ENCODE results near the gene GIPC2. TPM values are rescaled to one million over a fixed set of nuclear protein-coding genes. Genes with fewer than 3 reads are reported as not detected.
"Not testable (repeated sequence)": the region's sequence is repeated elsewhere in the genome, so short reads cannot be mapped to it uniquely, and the experiment has no call there.

Gene GIPC2
- total RNA-seq, 1 experiment from 2014 or later = not detected

GRCh38 chr1:78091886-78092285 is 46.1 kb downstream of the GIPC2 start:
- no peak for DNase-seq (ENCODE audit: extremely low read depth, low read depth)

- no peak for DNase-seq (ENCODE audit: extremely low read depth, low read depth)
These were observed 46.9 kb downstream of the GIPC2 start for GRCh38 chr1:78092643-78093042.

DNA sequence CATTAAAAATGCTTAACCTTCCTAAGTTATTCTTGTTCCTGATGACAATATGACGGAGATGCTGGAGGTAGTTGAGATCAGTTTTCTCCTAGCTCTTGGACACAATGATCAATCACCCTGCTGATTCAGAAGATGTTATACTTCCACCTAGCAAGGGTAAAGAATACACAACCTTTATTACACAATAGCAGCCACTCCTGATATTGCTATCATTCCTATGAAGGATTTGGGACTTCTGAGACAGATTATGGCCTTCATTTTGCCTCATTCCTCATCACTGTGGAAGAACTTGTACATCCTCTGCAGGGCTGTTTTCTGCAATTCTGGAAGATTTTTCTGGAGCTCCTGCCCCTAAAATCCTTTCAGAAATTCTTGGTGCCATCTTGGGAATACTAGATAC is 47.8 kb downstream of the GIPC2 start:
- no peak for DNase-seq (ENCODE audit: extremely low read depth, low read depth)

DNA sequence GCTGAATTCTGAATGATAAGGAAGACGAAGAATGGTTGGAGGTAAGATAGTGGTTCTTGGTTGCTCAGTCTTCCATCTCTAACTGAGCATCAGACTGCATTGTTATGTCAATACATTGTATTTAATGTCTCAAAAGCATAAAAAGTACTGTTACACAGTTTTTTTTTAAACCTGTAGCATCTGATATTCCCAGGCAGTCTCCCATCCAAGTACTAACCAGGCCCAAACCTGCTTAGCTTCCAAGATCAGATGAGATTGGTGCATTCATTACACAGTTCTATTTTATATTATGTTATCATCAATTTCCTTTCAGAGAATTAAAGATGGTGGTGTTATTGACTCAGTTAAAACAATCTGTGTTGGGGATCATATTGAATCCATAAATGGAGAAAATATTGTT is 48.9 kb downstream of the GIPC2 start:
- no peak for DNase-seq (ENCODE audit: extremely low read depth, low read depth)

GRCh38 chr1:78095593-78095992 is 49.8 kb downstream of the GIPC2 start:
- DNase-seq (ENCODE audit: extremely low read depth, low read depth) = no peak

DNA sequence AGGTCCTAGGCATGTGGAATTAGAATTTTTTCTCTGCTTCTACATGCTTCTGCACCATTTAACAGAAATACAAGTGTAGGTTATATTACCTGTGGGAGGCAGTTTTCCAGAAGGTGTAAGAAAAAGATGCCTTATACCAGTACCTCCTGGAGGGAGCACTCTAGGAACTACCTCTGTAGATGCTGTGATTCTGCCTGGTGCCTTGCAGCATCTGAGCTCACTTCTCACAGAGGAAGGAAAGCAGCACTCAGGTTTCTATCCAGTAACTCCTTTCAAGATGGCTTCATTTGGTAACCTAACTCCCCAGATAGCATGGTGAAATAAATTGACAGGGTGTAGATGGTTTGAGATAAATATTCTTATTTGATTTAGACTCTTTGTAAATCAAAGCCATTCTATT is 50.3 kb downstream of the GIPC2 start:
- no peak for DNase-seq (ENCODE audit: extremely low read depth, low read depth)

GRCh38 chr1:78096976-78097375 is 51.2 kb downstream of the GIPC2 start:
- no peak for DNase-seq (ENCODE audit: extremely low read depth, low read depth)

DNA sequence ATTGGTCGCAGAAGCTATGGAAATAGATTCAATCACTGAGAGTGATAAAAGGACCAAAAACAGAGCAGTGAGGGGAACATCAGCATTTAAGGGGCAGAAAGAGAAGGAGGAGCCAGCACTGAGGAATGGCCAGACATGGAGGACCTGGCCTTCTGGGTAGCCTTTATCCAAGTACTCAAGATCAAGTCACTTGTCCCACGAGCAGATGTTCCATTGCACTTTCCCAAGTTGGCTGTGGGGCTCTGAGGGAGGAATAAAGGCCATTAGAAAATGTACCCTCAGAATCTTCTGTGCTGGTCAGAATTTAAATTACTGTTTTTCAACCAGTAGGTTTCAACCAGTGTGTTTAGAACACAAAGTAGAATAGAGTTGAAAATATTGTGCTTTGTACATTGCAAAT is 55.3 kb downstream of the GIPC2 start:
- DNase-seq (ENCODE audit: extremely low read depth, low read depth) = no peak

- DNase-seq (ENCODE audit: extremely low read depth, low read depth) = no peak
These were observed 55.7 kb downstream of the GIPC2 start for GRCh38 chr1:78101514-78101913.

GRCh38 chr1:78102082-78102481 is 56.3 kb downstream of the GIPC2 start:
- DNase-seq (ENCODE audit: extremely low read depth, low read depth) = no peak

- DNase-seq (ENCODE audit: extremely low read depth, low read depth) = no peak
These were observed 57.1 kb downstream of the GIPC2 start for GRCh38 chr1:78102916-78103315.

DNA sequence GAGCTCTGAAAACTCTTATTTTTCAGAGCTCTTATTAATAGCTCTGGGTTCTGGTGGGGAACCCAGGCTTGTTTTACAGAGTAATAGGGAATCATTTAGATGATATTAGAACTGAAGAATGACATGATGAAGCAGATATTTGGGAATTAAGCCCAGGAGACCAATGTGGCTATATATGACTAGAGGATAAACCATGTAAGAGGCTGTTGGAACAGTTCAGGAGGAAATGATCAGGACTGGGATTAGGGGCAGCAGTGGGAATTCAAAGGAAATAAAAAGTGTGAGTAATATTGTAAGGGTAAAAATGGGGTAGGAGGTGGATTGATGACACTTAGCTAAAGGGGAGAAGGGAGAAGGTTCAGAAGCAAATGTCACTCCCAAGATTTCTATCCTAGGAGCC is 58.6 kb downstream of the GIPC2 start:
- DNase-seq (ENCODE audit: extremely low read depth, low read depth) = no peak

DNA sequence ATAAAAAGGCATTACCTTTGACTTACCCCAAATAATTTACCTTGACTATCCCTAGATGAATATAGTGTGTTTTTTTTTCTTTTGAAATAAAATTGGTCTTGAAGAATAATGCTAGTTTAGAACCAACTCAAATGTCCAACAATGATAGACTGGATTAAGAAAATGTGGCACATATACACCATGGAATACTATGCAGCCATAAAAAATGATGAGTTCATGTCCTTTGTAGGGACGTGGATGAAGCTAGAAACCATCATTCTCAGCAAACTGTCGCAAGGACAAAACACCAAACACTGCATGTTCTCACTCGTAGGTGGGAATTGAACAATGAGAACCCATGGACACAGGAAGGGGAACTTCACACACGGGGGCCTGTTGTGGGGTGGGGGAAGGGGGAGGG is 63.9 kb downstream of the GIPC2 start:
- DNase-seq (ENCODE audit: extremely low read depth, low read depth) = not testable (repeated sequence)

GRCh38 chr1:78113156-78113916 is 67.6 kb downstream of the GIPC2 start:
- no peak for DNase-seq (ENCODE audit: extremely low read depth, low read depth)

DNA sequence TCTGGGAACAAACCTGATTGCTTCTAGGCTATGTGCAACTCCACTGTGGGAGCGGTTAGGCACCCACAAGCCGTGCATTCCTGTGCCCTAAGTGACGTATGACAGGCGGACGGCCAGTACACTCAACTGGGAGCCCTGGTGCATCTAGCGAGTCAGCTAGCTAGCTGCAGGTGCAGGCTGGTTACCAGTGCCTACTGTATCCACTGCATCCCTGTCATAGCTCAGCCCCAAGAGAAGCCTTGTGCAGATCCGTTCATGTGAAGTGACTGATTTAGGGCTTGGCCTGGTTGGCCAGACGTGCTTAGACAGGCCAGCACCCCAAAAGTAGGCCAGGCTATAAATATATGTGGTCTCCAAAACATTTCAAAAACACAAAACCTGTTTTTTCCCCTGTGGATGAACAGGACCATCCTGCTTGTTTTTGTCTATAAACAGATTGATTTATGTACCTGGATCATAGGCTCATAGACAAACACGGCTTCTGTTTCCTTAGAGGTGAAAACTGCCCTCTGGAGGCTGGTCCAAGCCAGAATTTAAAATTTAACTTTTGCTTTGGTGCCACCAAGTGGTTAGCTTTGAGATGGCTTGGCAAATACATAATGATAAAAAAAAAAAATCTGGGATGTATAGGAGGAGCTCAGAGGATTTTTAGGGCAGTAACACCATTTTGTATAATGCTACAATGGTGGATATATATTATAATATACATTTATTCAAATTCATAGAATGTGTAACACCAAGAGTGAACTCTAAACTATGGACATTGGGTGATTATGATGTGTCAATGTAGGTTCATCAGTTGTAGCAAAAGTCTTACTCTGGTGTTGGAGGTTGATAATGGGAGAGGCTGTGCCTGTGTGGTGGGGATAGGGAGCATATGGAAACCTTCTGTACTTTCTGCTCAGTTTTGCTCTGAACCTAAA is 68.5 kb downstream of the GIPC2 start:
- peak; percentile 69 for DNase-seq (ENCODE audit: extremely low read depth, low read depth)

DNA sequence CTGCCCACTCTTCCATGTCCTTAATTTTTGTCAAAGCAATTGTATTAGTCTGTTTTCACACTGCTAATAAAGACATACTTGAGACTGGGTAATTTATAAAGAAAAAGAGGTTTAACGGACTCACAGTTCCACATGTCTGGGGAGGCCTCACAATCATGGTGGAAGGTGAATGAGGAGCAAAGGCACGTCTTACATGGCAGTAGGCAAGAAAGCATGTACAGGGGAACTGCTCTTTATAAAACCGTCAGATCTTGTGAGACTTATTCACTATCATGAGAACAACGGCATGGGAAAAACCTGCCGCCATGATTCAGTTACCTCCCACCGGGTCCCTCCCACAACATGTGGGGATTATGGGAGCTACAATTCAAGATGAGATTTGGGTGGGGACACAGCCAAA is 74.7 kb downstream of the GIPC2 start:
- not testable (repeated sequence) for DNase-seq (ENCODE audit: extremely low read depth, low read depth)

DNA sequence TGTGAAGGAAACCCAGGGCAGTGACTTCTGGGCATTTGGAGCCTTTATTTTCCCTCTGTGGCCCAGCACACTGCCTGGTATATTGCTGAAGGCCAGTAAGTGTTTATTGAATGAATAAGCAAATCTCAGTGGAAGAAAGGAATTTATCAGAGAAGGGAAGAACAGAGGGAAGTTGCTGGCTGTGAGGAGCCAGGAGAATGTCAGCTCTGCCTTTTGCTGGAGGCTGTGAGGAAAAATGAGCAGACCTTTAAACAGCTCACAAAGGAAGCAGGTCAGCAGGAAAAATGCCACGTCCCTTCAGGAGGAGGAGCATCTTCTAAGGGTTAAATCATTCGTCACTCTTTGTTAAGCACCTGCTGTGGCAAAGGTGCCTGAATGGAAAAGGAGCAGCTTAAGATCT is 75.9 kb downstream of the GIPC2 start:
- DNase-seq (ENCODE audit: extremely low read depth, low read depth) = no peak

DNA sequence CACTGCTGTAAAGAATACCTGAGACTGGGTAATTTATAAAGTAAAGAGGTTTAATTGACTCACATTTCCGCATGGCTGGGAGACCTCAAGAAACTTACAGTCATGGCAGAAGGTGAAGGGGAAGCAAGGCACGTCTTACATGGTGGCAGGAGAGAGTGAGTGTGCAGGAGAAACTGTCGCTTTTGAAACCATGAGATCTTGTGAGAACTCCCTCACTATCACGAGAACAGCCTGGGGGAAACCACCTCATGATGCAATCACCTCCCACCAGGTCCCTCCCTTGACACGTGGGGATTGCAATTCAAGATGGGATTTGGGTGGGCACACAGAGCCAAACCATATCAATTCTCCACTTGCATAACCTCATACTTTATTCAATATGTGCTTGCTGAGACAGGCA is 76.6 kb downstream of the GIPC2 start:
- no peak for DNase-seq (ENCODE audit: extremely low read depth, low read depth)

- DNase-seq (ENCODE audit: extremely low read depth, low read depth) = no peak
These were observed 80.7 kb downstream of the GIPC2 start for GRCh38 chr1:78126506-78126905.

DNA sequence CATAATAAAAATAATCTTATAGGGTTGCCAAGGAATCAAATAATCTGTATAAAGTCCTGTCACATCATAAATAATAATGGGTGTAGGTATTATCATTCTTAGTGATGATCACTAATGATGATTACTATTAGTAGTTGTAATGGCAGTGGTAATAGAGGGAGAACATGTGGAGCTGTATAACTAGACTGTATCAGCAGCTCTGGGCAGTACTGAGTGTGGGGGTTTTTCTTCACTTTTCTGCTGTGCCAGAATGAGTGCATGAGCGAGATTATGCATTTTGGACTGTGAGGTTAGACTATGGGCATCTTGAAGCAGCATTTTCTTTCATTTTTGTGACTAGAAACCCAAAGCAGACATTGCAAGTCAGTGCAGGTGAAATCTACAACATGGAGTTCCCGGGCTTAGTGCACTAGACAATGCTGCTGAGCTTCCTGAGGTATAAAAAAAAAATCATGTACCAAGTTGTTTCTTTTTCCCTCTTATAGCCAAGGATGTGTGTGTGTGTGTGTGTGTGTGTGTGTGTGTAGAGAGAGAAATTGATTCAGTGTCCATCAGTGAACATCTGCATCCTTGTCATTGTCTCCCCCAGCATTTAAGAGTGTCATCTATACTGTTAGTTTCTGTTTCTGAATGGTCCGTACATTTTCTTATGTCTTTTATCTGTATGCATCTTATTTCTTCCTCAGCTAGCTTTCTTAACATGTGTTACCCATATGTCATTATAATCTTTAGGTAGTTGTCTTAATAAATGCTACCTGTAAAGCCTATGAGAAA is 86.6 kb downstream of the GIPC2 start:
- DNase-seq (ENCODE audit: extremely low read depth, low read depth) = no peak

DNA sequence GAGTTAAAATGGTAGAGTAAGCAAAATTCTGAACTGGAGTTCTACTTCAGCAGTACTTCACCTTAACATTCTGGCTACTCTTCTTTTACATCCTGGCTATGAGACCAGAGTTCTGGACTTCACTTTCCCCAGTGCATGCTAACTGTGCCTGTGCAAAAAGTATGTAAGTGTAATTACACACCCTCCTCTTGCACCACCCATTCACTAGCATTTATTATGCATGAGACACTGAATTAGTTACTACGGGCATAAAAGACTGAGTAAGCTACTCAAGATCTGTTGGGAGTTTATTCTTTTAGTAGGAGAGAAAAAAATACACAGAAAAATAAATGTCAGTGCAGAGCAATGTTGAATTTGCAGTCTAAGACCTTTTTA is 87.2 kb downstream of the GIPC2 start:
- no peak for DNase-seq (ENCODE audit: extremely low read depth, low read depth)
